HepG2 (cell line): Measurements from ENCODE around the gene ZDHHC18. TPM values are rescaled to one million over a fixed set of nuclear protein-coding genes. Genes with fewer than 3 reads are reported as not detected.

Experiments used
- ARNT2 ChIP-seq: sonication (generic); formaldehyde crosslinking; IDR thresholded peaks from 2 replicates; pipeline ENCODE4 v1.8.0; 2022; ENCODE audit warnings: mild to moderate bottlenecking, low read depth, missing genetic modification reagents, moderate library complexity
- DNMT3B ChIP-seq: conservative IDR thresholded peaks from 2 replicates; pipeline ENCODE4 v1.6.1; 2016; ENCODE audit warnings: missing biosample characterization, control low read depth
- HDAC6 ChIP-seq: fragments of 200-600 bp; sonication (generic); IDR thresholded peaks from 2 replicates; pipeline ENCODE4 v1.7.0; 2017; ENCODE audit warnings: mild to moderate bottlenecking, antibody characterized with exemption, low read length, low read depth
- HNRNPUL1 ChIP-seq: fragments of 200-400 bp; formaldehyde crosslinking; IDR thresholded peaks from 2 replicates; pipeline ENCODE4 v1.6.1; 2017; ENCODE audit warnings: low read depth, mild to moderate bottlenecking, low read length, moderate library complexity
- MAZ ChIP-seq, 2 experiments: sonication (generic) in 1 of 2; formaldehyde crosslinking in 1 of 2; IDR thresholded peaks; 2 replicates each; pipeline versions ENCODE4 v1.5.0 to v1.6.1; 2012 to 2020; ENCODE audit warnings: low read depth in 2 of 2, mild to moderate bottlenecking in 2 of 2, borderline replicate concordance in 1 of 2, improper control_type of control experiment in 1 of 2, low read length in 1 of 2, missing genetic modification reagents in 1 of 2, moderate library complexity in 1 of 2
- PHF8 ChIP-seq: sonication (generic); formaldehyde crosslinking; IDR thresholded peaks from 2 replicates; pipeline ENCODE4 v1.5.0; 2020; ENCODE audit warnings: missing genetic modification reagents
- PLSCR1 ChIP-seq: sonication (generic); formaldehyde crosslinking; IDR thresholded peaks from 2 replicates; pipeline ENCODE4 v1.5.0; 2020; ENCODE audit warnings: missing genetic modification reagents, mild to moderate bottlenecking, borderline replicate concordance
- SKI ChIP-seq: fragments of 450-650 bp; IDR thresholded peaks from one replicate; pipeline ENCODE4 v1.6.1; 2018; ENCODE audit warnings: mild to moderate bottlenecking; ENCODE audit not compliant: partially characterized antibody
- SRY ChIP-seq: sonication (generic); formaldehyde crosslinking; IDR thresholded peaks from 2 replicates; pipeline ENCODE4 v1.8.0; 2022; ENCODE audit warnings: mild to moderate bottlenecking, missing genetic modification reagents
- TAF15 ChIP-seq: fragments of 200-400 bp; formaldehyde crosslinking; IDR thresholded peaks from one replicate; pipeline ENCODE4 v1.6.1; 2018; ENCODE audit warnings: mild to moderate bottlenecking, low read depth, low read length; ENCODE audit not compliant: poor library complexity, severe bottlenecking
- YEATS4 ChIP-seq: sonication (generic); formaldehyde crosslinking; IDR thresholded peaks from 2 replicates; pipeline ENCODE4 v1.4.0; 2020; ENCODE audit warnings: missing genetic modification reagents, borderline replicate concordance
- ZBTB43 ChIP-seq: sonication (generic); formaldehyde crosslinking; conservative IDR thresholded peaks from 2 replicates; pipeline ENCODE4 v1.4.0; 2020; ENCODE audit warnings: missing genetic modification reagents
- ZFY ChIP-seq: sonication (generic); formaldehyde crosslinking; IDR thresholded peaks from 2 replicates; pipeline ENCODE4 v1.4.0; 2020; ENCODE audit warnings: missing genetic modification reagents
- ZNF101 ChIP-seq: sonication (generic); formaldehyde crosslinking; IDR thresholded peaks from 2 replicates; pipeline ENCODE4 v1.4.0; 2020; ENCODE audit warnings: mild to moderate bottlenecking, low read depth, missing genetic modification reagents, borderline replicate concordance
- ZNF260 ChIP-seq: sonication (generic); formaldehyde crosslinking; IDR thresholded peaks from 2 replicates; pipeline ENCODE4 v1.4.0; 2020; ENCODE audit warnings: missing genetic modification reagents, low read depth, mild to moderate bottlenecking, borderline replicate concordance
- ZNF501 ChIP-seq: sonication (generic); formaldehyde crosslinking; IDR thresholded peaks from 2 replicates; pipeline ENCODE4 v1.5.1; 2020; ENCODE audit warnings: mild to moderate bottlenecking, moderate library complexity, missing genetic modification reagents
- ZNF552 ChIP-seq: sonication (generic); formaldehyde crosslinking; IDR thresholded peaks from 2 replicates; pipeline ENCODE4 v1.9.0; 2022; ENCODE audit warnings: missing genetic modification reagents, mild to moderate bottlenecking, borderline replicate concordance
- ZNF841 ChIP-seq: sonication (generic); formaldehyde crosslinking; IDR thresholded peaks from 2 replicates; pipeline ENCODE4 v1.8.1; 2023; ENCODE audit warnings: missing genetic modification reagents, borderline replicate concordance
- polyA plus RNA-seq, 8 experiments: library from polyadenylated mRNA; depleted of rRNA in 3 of 8; stranded (reverse) in 7 of 8; unstranded in 1 of 8; fragments of >200 nt; fragmentation: Illumina TruSeq in 4 of 8; extraction: Trizol in 4 of 8; gene quantifications; 2 replicates each; pipeline versions ENCODE4 v1.2.1 to v1.2.3, GENCODE V29; 2011 to 2016; ENCODE audit warnings: low read depth in 4 of 8, missing spikeins in 1 of 8, mixed read lengths in 1 of 8; ENCODE audit not compliant: insufficient read depth in 1 of 8
- total RNA-seq, 5 experiments: library from RNA; depleted of rRNA; stranded (reverse); fragments of >200 nt; fragmentation: Illumina TruSeq; extraction: Trizol; gene quantifications; 2 replicates each; pipeline ENCODE4 v1.2.3, GENCODE V29; 2016; ENCODE audit warnings: low read depth in 1 of 5
- TF ChIP-seq, protein P1 (sequence below): sonication (generic); formaldehyde crosslinking; IDR thresholded peaks from 2 replicates; pipeline ENCODE4 v1.8.1; 2022; ENCODE audit warnings: low read depth, mild to moderate bottlenecking, missing genetic modification reagents
- TF ChIP-seq, protein P2 (sequence below): IDR thresholded peaks from 2 replicates; pipeline ENCODE4 v1.6.1; 2012; ENCODE audit warnings: inconsistent platforms
- TF ChIP-seq, protein P3 (sequence below): sonication (generic); formaldehyde crosslinking; IDR thresholded peaks from 2 replicates; pipeline ENCODE4 v1.4.0; 2020; ENCODE audit warnings: missing genetic modification reagents, borderline replicate concordance
- TF ChIP-seq, protein P4 (sequence below): IDR thresholded peaks from 2 replicates; pipeline ENCODE4 v1.6.1; 2016

Gene ZDHHC18
- total and polyA plus RNA-seq, 2 of the 13 experiments (the other 11 are each of a cell fraction or from before 2014, with no cell fraction given) = 13.2 to 35.3 TPM

DNA sequence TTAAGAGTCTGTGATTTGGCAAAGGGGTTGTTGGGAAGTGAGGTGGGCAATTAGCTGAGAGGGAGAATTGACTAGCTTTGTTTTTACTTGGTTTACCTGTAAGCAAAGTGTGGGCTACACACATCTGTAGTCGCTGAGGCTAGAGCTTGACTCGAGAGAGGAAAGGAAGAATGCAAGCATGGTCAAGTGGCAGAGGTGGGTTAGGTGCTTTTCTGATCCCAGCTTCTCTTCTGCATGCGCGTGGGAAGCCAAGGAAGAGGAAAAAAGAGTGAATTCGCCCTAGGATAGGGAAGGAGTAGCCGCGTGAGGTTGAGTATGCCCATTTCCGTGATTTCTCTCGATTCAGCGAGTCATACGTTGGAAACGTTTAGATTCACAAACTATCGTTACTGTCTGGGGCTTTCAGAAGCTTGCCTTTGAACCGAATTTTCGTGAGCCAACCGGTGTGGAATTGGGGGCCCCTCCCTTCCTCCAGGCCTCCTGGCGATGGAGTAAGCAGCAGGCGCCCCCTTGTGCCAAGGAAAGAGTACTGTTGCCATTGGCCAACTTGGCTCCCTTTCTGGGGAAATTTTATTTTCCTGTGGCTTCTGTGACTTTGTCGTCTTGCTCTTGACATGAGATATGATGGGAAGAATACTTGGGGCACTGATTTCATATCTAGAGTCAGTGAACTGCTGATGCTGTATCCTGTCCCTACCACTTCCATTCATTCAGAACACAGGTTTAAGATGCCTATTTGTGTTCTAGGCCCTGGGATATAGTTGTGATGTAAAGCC, 37.5 kb upstream of the ZDHHC18 start (continued):
- TF ChIP-seq, protein P1, sequence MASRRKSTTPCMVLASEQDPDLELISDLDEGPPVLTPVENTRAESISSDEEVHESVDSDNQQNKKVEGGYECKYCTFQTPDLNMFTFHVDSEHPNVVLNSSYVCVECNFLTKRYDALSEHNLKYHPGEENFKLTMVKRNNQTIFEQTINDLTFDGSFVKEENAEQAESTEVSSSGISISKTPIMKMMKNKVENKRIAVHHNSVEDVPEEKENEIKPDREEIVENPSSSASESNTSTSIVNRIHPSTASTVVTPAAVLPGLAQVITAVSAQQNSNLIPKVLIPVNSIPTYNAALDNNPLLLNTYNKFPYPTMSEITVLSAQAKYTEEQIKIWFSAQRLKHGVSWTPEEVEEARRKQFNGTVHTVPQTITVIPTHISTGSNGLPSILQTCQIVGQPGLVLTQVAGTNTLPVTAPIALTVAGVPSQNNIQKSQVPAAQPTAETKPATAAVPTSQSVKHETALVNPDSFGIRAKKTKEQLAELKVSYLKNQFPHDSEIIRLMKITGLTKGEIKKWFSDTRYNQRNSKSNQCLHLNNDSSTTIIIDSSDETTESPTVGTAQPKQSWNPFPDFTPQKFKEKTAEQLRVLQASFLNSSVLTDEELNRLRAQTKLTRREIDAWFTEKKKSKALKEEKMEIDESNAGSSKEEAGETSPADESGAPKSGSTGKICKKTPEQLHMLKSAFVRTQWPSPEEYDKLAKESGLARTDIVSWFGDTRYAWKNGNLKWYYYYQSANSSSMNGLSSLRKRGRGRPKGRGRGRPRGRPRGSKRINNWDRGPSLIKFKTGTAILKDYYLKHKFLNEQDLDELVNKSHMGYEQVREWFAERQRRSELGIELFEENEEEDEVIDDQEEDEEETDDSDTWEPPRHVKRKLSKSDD (CRISPR knock-in tag) = no peak
- TF ChIP-seq, protein P2, sequence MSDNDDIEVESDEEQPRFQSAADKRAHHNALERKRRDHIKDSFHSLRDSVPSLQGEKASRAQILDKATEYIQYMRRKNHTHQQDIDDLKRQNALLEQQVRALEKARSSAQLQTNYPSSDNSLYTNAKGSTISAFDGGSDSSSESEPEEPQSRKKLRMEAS = no peak; the same call in 1 of the 2 replicates
- TF ChIP-seq ZNF841 (CRISPR knock-in tag) (no peak), ARNT2 (no peak), HNRNPUL1 (no peak), PHF8 (CRISPR knock-in tag) (no peak), SKI (no peak), ZNF501 (CRISPR knock-in tag) (no peak), ZNF101 (CRISPR knock-in tag) (no peak), HDAC6 (no peak), ZBTB43 (CRISPR knock-in tag) (no peak), SRY (no peak), YEATS4 (no peak), ZNF260 (CRISPR knock-in tag) (no peak), ZFY (CRISPR knock-in tag) (no peak), ZNF552 (CRISPR knock-in tag) (no peak), MAZ (IDR thresholded peaks at IDR 0.05; ENCODE audit: borderline replicate concordance, low read depth, low read length) (peak; percentile 81; the same call in 1 of the 2 replicates), MAZ (CRISPR knock-in tag; IDR thresholded peaks at IDR 0.05; ENCODE audit: low read depth) (peak; percentile 73), TAF15 (no peak), DNMT3B (CRISPR knock-in tag) (no peak), PLSCR1 (CRISPR knock-in tag) (0 out of 2 replicates have a peak, but pooled peaks have one; percentile 34)
- TF ChIP-seq, protein P3, sequence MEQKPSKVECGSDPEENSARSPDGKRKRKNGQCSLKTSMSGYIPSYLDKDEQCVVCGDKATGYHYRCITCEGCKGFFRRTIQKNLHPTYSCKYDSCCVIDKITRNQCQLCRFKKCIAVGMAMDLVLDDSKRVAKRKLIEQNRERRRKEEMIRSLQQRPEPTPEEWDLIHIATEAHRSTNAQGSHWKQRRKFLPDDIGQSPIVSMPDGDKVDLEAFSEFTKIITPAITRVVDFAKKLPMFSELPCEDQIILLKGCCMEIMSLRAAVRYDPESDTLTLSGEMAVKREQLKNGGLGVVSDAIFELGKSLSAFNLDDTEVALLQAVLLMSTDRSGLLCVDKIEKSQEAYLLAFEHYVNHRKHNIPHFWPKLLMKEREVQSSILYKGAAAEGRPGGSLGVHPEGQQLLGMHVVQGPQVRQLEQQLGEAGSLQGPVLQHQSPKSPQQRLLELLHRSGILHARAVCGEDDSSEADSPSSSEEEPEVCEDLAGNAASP (CRISPR knock-in tag) = no peak
- TF ChIP-seq, protein P4, sequence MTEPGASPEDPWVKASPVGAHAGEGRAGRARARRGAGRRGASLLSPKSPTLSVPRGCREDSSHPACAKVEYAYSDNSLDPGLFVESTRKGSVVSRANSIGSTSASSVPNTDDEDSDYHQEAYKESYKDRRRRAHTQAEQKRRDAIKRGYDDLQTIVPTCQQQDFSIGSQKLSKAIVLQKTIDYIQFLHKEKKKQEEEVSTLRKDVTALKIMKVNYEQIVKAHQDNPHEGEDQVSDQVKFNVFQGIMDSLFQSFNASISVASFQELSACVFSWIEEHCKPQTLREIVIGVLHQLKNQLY (CRISPR knock-in tag) = no peak
